GM12878 (cell line): ENCODE results near the gene CDKL4. TPM values are rescaled to one million over a fixed set of nuclear protein-coding genes. Genes with fewer than 3 reads are reported as not detected.

ENCODE experiments used
- ATAC-seq: fragments of 200-7000 bp; cut with Tn5 transposase; 3 replicates; pipeline ENCODE4 v1.9.1; 2020; ENCODE audit warnings: mild to moderate bottlenecking, moderate library complexity
- BruUV-seq: library from RNA; stranded (reverse); fragments of 400-500 nt; replicated peaks from 2 replicates; lab custom pipeline; 2021; lab: Mats Ljungman, UMichigan
- CTCF ChIA-PET: fragments of 300-600 bp; sonication (Branson Sonifier 250); formaldehyde crosslinking; extraction: SDS; loops from one replicate; lab custom pipeline; 2021; ENCODE audit warnings: inconsistent platforms; lab: Yijun Ruan, JAX
- POLR2A ChIA-PET: fragments of 350-600 bp; formaldehyde crosslinking; extraction: SDS; loops from one replicate; lab custom pipeline; 2021; ENCODE audit warnings: inconsistent platforms; lab: Charles Lee
- RAD21 ChIA-PET: fragments of 300-600 bp; sonication (Branson Sonifier 250); formaldehyde crosslinking; loops from one replicate; lab custom pipeline; 2023; ENCODE audit warnings: antibody characterized with exemption; ENCODE audit not compliant: unreplicated experiment; lab: Charles Lee
- SMC1A ChIA-PET: fragments of 300-600 bp; sonication (Branson Sonifier 250); formaldehyde crosslinking; loops from one replicate; lab custom pipeline; 2023; ENCODE audit not compliant: unreplicated experiment, uncharacterized antibody; lab: Charles Lee
- DNase-seq: peaks from one replicate; pipeline ENCODE4 v3.0.0-alpha.2; 2011; ENCODE audit warnings: low read depth, low spot score
- FAIRE-seq: peaks from 3 replicates; lab custom pipeline; 2011; peaks lifted over from hg19 to GRCh38; lab: Jason Lieb, UNC
- H2AFZ ChIP-seq: 2 replicates; pipeline ENCODE4 v1.6.0; 2011; ENCODE audit warnings: low read depth, low read length, control low read depth; ENCODE audit not compliant: control insufficient read depth
- H3K27ac ChIP-seq: 2 replicates; pipeline ENCODE4 v1.5.1; 2011; ENCODE audit warnings: control low read depth; ENCODE audit not compliant: control insufficient read depth, insufficient read depth
- H3K27me3 ChIP-seq, 2 experiments: replicated peaks in 1 of 2; 2 replicates each; pipeline versions ENCODE4 v1.6.0 to v1.6.1; 2011; ENCODE audit warnings: low read length in 1 of 2; ENCODE audit not compliant: control insufficient read depth in 2 of 2, insufficient read depth in 2 of 2
- H3K36me3 ChIP-seq, 2 experiments: 2 replicates each; pipeline ENCODE4 v1.5.1; 2011; ENCODE audit warnings: low read length in 1 of 2; ENCODE audit not compliant: control insufficient read depth in 2 of 2, insufficient read depth in 2 of 2
- H3K4me1 ChIP-seq: 2 replicates; pipeline ENCODE4 v1.6.1; 2011; ENCODE audit warnings: mild to moderate bottlenecking, low read length, moderate library complexity, mixed read lengths; ENCODE audit not compliant: control insufficient read depth, insufficient read depth
- H3K4me2 ChIP-seq: 2 replicates; pipeline ENCODE4 v1.6.0; 2011; ENCODE audit warnings: control low read depth; ENCODE audit not compliant: control insufficient read depth, insufficient read depth
- H3K4me3 ChIP-seq: fragments of 200-600 bp; sonication (generic); 2 replicates; pipeline ENCODE4 v1.5.1; 2016
- H3K79me2 ChIP-seq: 2 replicates; pipeline ENCODE4 v1.6.0; 2011; ENCODE audit warnings: low read length; ENCODE audit not compliant: control insufficient read depth, insufficient read depth
- H3K9ac ChIP-seq: 2 replicates; pipeline ENCODE4 v1.8.0; 2011; ENCODE audit warnings: low read length, control low read depth, mixed read lengths; ENCODE audit not compliant: control insufficient read depth, insufficient read depth
- H3K9me3 ChIP-seq: replicated peaks from 3 replicates; pipeline ENCODE4 v1.5.1; 2011; ENCODE audit warnings: mild to moderate bottlenecking, low read length; ENCODE audit not compliant: control insufficient read depth, insufficient read depth
- H4K20me1 ChIP-seq: 2 replicates; pipeline ENCODE4 v1.6.0; 2011; ENCODE audit not compliant: control insufficient read depth, insufficient read depth
- CBFB ChIP-seq: IDR thresholded peaks from 2 replicates; pipeline ENCODE4 v1.6.1; 2016; ENCODE audit warnings: antibody characterized with exemption, low read depth
- CREB1 ChIP-seq: IDR thresholded peaks from 2 replicates; pipeline ENCODE4 v1.6.1; 2012; ENCODE audit warnings: low read depth, mild to moderate bottlenecking, inconsistent platforms
- DPF2 ChIP-seq: fragments of 450-650 bp; IDR thresholded peaks from 2 replicates; pipeline ENCODE4 v1.6.1; 2017; ENCODE audit warnings: mild to moderate bottlenecking
- EGR1 ChIP-seq, 2 experiments: IDR thresholded peaks; 1 replicate in 1 of 2; 2 replicates in 1 of 2; pipeline ENCODE4 v1.6.1; 2011 to 2012; ENCODE audit warnings: low read depth in 2 of 2, low read length in 2 of 2, borderline replicate concordance in 1 of 2, mild to moderate bottlenecking in 1 of 2, moderate library complexity in 1 of 2
- HDGF ChIP-seq: fragments of 450-650 bp; IDR thresholded peaks from 2 replicates; pipeline ENCODE4 v1.6.1; 2016; ENCODE audit warnings: antibody characterized with exemption
- IKZF2 ChIP-seq, 2 experiments: fragments of 450-650 bp; IDR thresholded peaks; 2 replicates each; pipeline ENCODE4 v1.6.1; 2017; ENCODE audit warnings: mild to moderate bottlenecking in 2 of 2, moderate library complexity in 2 of 2
- IRF4 ChIP-seq: IDR thresholded peaks from 2 replicates; pipeline ENCODE4 v1.6.1; 2011; ENCODE audit warnings: low read depth, low read length
- JUND ChIP-seq: IDR thresholded peaks from 2 replicates; pipeline ENCODE4 v1.6.1; 2012; ENCODE audit warnings: low read depth, mild to moderate bottlenecking, low read length, improper control_type of control experiment, moderate library complexity
- MTA2 ChIP-seq: fragments of 450-650 bp; IDR thresholded peaks from 2 replicates; pipeline ENCODE4 v1.6.1; 2016; ENCODE audit warnings: low read depth, mild to moderate bottlenecking, moderate library complexity
- NRF1 ChIP-seq: conservative IDR thresholded peaks from 2 replicates; pipeline ENCODE4 v1.6.1; 2011; ENCODE audit warnings: mild to moderate bottlenecking, low read depth, low read length, improper control_type of control experiment
- POLR2AphosphoS5 ChIP-seq: IDR thresholded peaks from 2 replicates; pipeline ENCODE4 v1.6.1; 2011; ENCODE audit warnings: mild to moderate bottlenecking, low read length, inconsistent platforms
- RAD51 ChIP-seq: fragments of 450-650 bp; IDR thresholded peaks from 2 replicates; pipeline ENCODE4 v1.6.1; 2016; ENCODE audit warnings: moderate library complexity, mild to moderate bottlenecking, inconsistent platforms
- REST ChIP-seq: IDR thresholded peaks from 2 replicates; pipeline ENCODE4 v1.6.1; 2012; ENCODE audit warnings: mild to moderate bottlenecking, low read depth, low read length
- RFX5 ChIP-seq: IDR thresholded peaks from 2 replicates; pipeline ENCODE4 v1.6.1; 2011; ENCODE audit warnings: low read depth, low read length, improper control_type of control experiment
- SREBF2 ChIP-seq: IDR thresholded peaks from 2 replicates; pipeline ENCODE4 v1.6.1; 2012; ENCODE audit warnings: mild to moderate bottlenecking, low read length
- STAT1 ChIP-seq: fragments of 450-650 bp; conservative IDR thresholded peaks from 2 replicates; pipeline ENCODE4 v1.6.1; 2014; ENCODE audit warnings: antibody characterized with exemption, mild to moderate bottlenecking
- STAT3 ChIP-seq: IDR thresholded peaks from 2 replicates; pipeline ENCODE4 v1.6.1; 2011; ENCODE audit warnings: low read depth, low read length, improper control_type of control experiment
- YBX1 ChIP-seq: fragments of 450-650 bp; IDR thresholded peaks from 2 replicates; pipeline ENCODE4 v1.6.1; 2016; ENCODE audit warnings: antibody characterized with exemption
- WGBS: methylation state at CpG from one replicate; pipeline ENCODE4 v1.1.6; 2016; ENCODE audit warnings: low lambda C conversion rate; ENCODE audit not compliant: insufficient replicate concordance, insufficient coverage; ENCODE audit errors: missing lambda C conversion rate; 5-methylcytosine and 5-hydroxymethylcytosine counted together
- in situ Hi-C: fragments of 300-500 bp; cut with MboI; formaldehyde crosslinking; loops from 9 replicates; pipeline ENCODE4 v1.14.3; 2018; ENCODE audit warnings: mixed read lengths
- intact Hi-C: fragments of 100-400 bp; cut with micrococcal nuclease; formaldehyde crosslinking; loops from one replicate; pipeline ENCODE4 v1.14.2; 2022; ENCODE audit not compliant: unreplicated experiment
- polyA plus RNA-seq, 11 experiments: library from polyadenylated mRNA; depleted of rRNA in 4 of 11; unstranded in 6 of 11; stranded (reverse) in 5 of 11; fragments of >200 nt; fragmentation: Nextera tagmentation in 4 of 11; fragmentation: Illumina TruSeq in 1 of 11; extraction: Ambion mirVana in 4 of 11; extraction: Trizol in 1 of 11; gene quantifications; 1 replicate in 1 of 11; 2 replicates in 10 of 11; pipeline versions ENCODE4 v1.2.1 to v1.2.3, GENCODE V29; 2011 to 2016; ENCODE audit warnings: inconsistent platforms in 2 of 11, missing spikeins in 2 of 11, low read depth in 1 of 11
- total RNA-seq, 4 experiments: library from RNA; depleted of rRNA in 3 of 4; stranded (reverse); fragments of >200 nt in 3 of 4; fragmentation: Illumina TruSeq in 1 of 4; extraction: Trizol in 1 of 4; gene quantifications; 2 replicates each; pipeline versions ENCODE4 v1.2.1 to v1.2.3, GENCODE V29; 2013 to 2021
- TF ChIP-seq, protein P1 (sequence below): fragments of 450-650 bp; IDR thresholded peaks from 2 replicates; pipeline ENCODE4 v1.6.1; 2016; ENCODE audit warnings: mild to moderate bottlenecking
- TF ChIP-seq, protein P2 (sequence below): fragments of 150-350 bp; IDR thresholded peaks from 2 replicates; pipeline ENCODE4 v1.6.1; 2014; ENCODE audit warnings: mild to moderate bottlenecking, low read depth, low read length

The CDKL4 gene
- total and polyA plus RNA-seq, 10 of the 15 experiments (the other 5 are each of a cell fraction or from before 2014, with no cell fraction given) = not detected

DNA sequence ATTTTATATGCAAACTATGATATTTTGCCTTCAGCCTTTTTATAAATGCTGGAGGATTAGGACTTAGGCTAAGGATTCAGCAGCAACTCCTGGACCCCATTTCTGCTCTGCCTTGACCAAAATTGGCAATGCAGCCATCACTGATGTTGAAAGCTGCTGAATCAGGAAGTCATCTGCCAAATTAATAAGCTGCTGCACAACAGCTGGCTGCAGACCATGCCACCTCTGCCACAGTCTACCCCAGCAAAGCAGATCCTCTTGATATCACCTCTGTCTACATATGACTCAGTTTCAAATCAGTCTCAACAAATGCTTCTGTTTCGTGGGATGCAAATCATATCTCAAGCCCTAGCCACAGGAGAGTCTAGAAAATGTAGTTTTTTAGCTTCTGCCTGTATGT is 115.8 kb downstream of the CDKL4 start:
- CTCF ChIA-PET = interaction anchor here (0.9 to 2.2 kb wide), 8 partner anchors 9 to 101 kb away, joined by 3 to 8 read pairs (median 5); no protein-coding TSS in a partner anchor
- intact Hi-C loops (loop anchor here (10.0 kb wide), 1 partner anchor 513 kb away; no protein-coding TSS in a partner anchor), in situ Hi-C loops (no loop called here)
- RAD21 ChIA-PET = interaction anchor here (0.7 to 1.8 kb wide), 9 partner anchors 9 to 102 kb away, joined by 3 to 7 read pairs (median 3); no protein-coding TSS in a partner anchor
- Histone ChIP-seq H4K20me1 (no peaks in the 10 kb centered on the region), H3K9ac (no peak overlapping the region), H3K4me3 (peak overlapping the region; percentile 37), H3K27me3 (no peaks in the 10 kb centered on the region), H3K4me2 (peak overlapping the region; percentile 59), H3K36me3 (no peaks in the 10 kb centered on the region), H3K27ac (no peak overlapping the region), H3K4me1 (peaks cover 21% of the 10 kb centered on the region), H2AFZ (no peak overlapping the region), H3K79me2 (peaks cover 4% of the 10 kb centered on the region), H3K9me3 (no peaks in the 10 kb centered on the region)
- BruUV-seq = no TSS peak
- POLR2A ChIA-PET = interaction anchor here (0.6 to 4.0 kb wide), 3 partner anchors 8 to 377 kb away, joined by 3 to 21 read pairs (median 4); partner anchors contain the start of genes SOS1 and SRSF7
- SMC1A ChIA-PET = interaction anchor here (0.5 to 2.3 kb wide), 8 partner anchors 8 to 380 kb away, joined by 3 to 17 read pairs (median 4); partner anchors contain the start of gene SOS1
- FAIRE-seq (peak; percentile 87), DNase-seq (peak; percentile 84), ATAC-seq (peak; percentile 68)
- 4% methylated on average over 1 of the region's 1 CpG for WGBS
- TF ChIP-seq, protein P1, sequence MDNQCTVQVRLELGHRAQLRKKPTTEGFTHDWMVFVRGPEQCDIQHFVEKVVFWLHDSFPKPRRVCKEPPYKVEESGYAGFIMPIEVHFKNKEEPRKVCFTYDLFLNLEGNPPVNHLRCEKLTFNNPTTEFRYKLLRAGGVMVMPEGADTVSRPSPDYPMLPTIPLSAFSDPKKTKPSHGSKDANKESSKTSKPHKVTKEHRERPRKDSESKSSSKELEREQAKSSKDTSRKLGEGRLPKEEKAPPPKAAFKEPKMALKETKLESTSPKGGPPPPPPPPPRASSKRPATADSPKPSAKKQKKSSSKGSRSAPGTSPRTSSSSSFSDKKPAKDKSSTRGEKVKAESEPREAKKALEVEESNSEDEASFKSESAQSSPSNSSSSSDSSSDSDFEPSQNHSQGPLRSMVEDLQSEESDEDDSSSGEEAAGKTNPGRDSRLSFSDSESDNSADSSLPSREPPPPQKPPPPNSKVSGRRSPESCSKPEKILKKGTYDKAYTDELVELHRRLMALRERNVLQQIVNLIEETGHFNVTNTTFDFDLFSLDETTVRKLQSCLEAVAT = no peak
- TF ChIP-seq RAD51 (no peak), DPF2 (no peak), IKZF2 (IDR thresholded peaks at IDR 0.05) (peak; percentile 27 to 44; a peak in 2 of 4 replicates), JUND (0 out of 2 replicates have a peak, but pooled peaks have one; percentile 26), CREB1 (no peak), IRF4 (0 out of 2 replicates have a peak, but pooled peaks have one; percentile 50), EGR1 (IDR thresholded peaks at IDR 0.05; ENCODE audit: borderline replicate concordance in 1 of 2, low read depth in 2 of 2, low read length in 2 of 2) (no peak), HDGF (no peak), MTA2 (peak; percentile 58), POLR2AphosphoS5 (no peak), YBX1 (no peak), NRF1 (no peak), REST (no peak), STAT1 (no peak), RFX5 (no peak), SREBF2 (no peak), CBFB (no peak), STAT3 (no peak)
- TF ChIP-seq, protein P2, sequence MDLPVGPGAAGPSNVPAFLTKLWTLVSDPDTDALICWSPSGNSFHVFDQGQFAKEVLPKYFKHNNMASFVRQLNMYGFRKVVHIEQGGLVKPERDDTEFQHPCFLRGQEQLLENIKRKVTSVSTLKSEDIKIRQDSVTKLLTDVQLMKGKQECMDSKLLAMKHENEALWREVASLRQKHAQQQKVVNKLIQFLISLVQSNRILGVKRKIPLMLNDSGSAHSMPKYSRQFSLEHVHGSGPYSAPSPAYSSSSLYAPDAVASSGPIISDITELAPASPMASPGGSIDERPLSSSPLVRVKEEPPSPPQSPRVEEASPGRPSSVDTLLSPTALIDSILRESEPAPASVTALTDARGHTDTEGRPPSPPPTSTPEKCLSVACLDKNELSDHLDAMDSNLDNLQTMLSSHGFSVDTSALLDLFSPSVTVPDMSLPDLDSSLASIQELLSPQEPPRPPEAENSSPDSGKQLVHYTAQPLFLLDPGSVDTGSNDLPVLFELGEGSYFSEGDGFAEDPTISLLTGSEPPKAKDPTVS = no peak
